ENCODE data around the gene SLC10A7.

SLC10A7 gene

DNA sequence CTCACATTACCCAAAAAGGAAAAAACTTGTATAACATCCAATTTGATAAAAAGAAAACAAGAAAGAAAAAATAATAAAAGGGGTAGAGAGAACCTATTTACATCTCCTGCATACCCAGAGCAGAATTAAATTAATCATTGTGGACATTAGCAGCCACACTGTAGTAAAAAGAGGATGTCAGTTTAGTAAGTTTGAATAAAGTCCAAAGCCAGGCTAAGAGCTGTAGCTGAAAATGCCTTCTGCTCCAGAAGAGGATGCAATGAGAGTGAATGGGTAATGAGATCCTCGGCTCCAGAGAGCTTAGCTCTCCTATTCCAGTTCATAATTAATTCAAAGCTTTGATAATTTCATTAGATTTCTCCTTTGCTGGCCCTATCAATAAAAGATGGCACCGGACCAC is 78.2 kb downstream of the SLC10A7 start:
- H3F3A ChIP-seq (ENCODE audit: insufficient read depth) = no peaks in the 10 kb centered on the region
- H3K27ac ChIP-seq (ENCODE audit: low read depth, low read length) = no peak overlapping the region
- H4K20me1 ChIP-seq (ENCODE audit: low read depth, low read length) = no peaks in the 10 kb centered on the region
- no peaks in the 10 kb centered on the region for H3K9me2 ChIP-seq (replicated peaks; ENCODE audit: insufficient read depth, low read length)
- H3K27me3 ChIP-seq (ENCODE audit: low read length) = no peaks in the 10 kb centered on the region
- H2AFZ ChIP-seq (ENCODE audit: low read depth, low read length, severe bottlenecking) = no peak overlapping the region
- no peak overlapping the region for H3K4me3 ChIP-seq (ENCODE audit: insufficient read depth, low read length, poor library complexity, severe bottlenecking)
- TF ChIP-seq EZH2phosphoT487 (conservative IDR thresholded peaks at IDR 0.05; ENCODE audit: low read length) (no peak), CTCF (IDR thresholded peaks at IDR 0.05; ENCODE audit: insufficient read depth, low read length, poor library complexity, severe bottlenecking) (no peak)
- H3K36me3 ChIP-seq (ENCODE audit: low read length) = no peaks in the 10 kb centered on the region
- H3K4me2 ChIP-seq (ENCODE audit: low read depth, low read length, poor library complexity, severe bottlenecking) = no peak overlapping the region
- H3K79me2 ChIP-seq (ENCODE audit: insufficient read depth, low read length) = no peaks in the 10 kb centered on the region
- no peak overlapping the region for H3K9ac ChIP-seq (ENCODE audit: low read length)
- H3K9me3 ChIP-seq (ENCODE audit: insufficient read depth, low read length) = no peaks in the 10 kb centered on the region

GRCh38 chr4:146442801-146443200 is 78.9 kb downstream of the SLC10A7 start:
- no peaks in the 10 kb centered on the region for H3K9me3 ChIP-seq (ENCODE audit: insufficient read depth, low read length)
- TF ChIP-seq EZH2phosphoT487 (conservative IDR thresholded peaks at IDR 0.05; ENCODE audit: low read length) = no peak
- TF ChIP-seq CTCF (IDR thresholded peaks at IDR 0.05; ENCODE audit: insufficient read depth, low read length, poor library complexity, severe bottlenecking) = no peak
- H3K27ac ChIP-seq (ENCODE audit: low read depth, low read length) = no peak overlapping the region
- H3K9ac ChIP-seq (ENCODE audit: low read length) = no peak overlapping the region
- no peak overlapping the region for H3K4me3 ChIP-seq (ENCODE audit: insufficient read depth, low read length, poor library complexity, severe bottlenecking)
- no peaks in the 10 kb centered on the region for H4K20me1 ChIP-seq (ENCODE audit: low read depth, low read length)
- H3F3A ChIP-seq (ENCODE audit: insufficient read depth) = no peaks in the 10 kb centered on the region
- no peaks in the 10 kb centered on the region for H3K27me3 ChIP-seq (ENCODE audit: low read length)
- H3K79me2 ChIP-seq (ENCODE audit: insufficient read depth, low read length) = no peaks in the 10 kb centered on the region
- H3K9me2 ChIP-seq (replicated peaks; ENCODE audit: insufficient read depth, low read length) = no peaks in the 10 kb centered on the region
- H3K36me3 ChIP-seq (ENCODE audit: low read length) = no peaks in the 10 kb centered on the region
- no peak overlapping the region for H3K4me2 ChIP-seq (ENCODE audit: low read depth, low read length, poor library complexity, severe bottlenecking)
- H2AFZ ChIP-seq (ENCODE audit: low read depth, low read length, severe bottlenecking) = no peak overlapping the region

- no peak overlapping the region for H2AFZ ChIP-seq (ENCODE audit: low read depth, low read length, severe bottlenecking)
- H3K9ac ChIP-seq (ENCODE audit: low read length) = no peak overlapping the region
- TF ChIP-seq CTCF (IDR thresholded peaks at IDR 0.05; ENCODE audit: insufficient read depth, low read length, poor library complexity, severe bottlenecking) (no peak), EZH2phosphoT487 (conservative IDR thresholded peaks at IDR 0.05; ENCODE audit: low read length) (no peak)
- no peaks in the 10 kb centered on the region for H3F3A ChIP-seq (ENCODE audit: insufficient read depth)
- no peaks in the 10 kb centered on the region for H3K79me2 ChIP-seq (ENCODE audit: insufficient read depth, low read length)
- no peaks in the 10 kb centered on the region for H3K9me3 ChIP-seq (ENCODE audit: insufficient read depth, low read length)
- no peak overlapping the region for H3K4me3 ChIP-seq (ENCODE audit: insufficient read depth, low read length, poor library complexity, severe bottlenecking)
- no peaks in the 10 kb centered on the region for H3K36me3 ChIP-seq (ENCODE audit: low read length)
- no peaks in the 10 kb centered on the region for H3K9me2 ChIP-seq (replicated peaks; ENCODE audit: insufficient read depth, low read length)
- no peak overlapping the region for H3K4me2 ChIP-seq (ENCODE audit: low read depth, low read length, poor library complexity, severe bottlenecking)
- H3K27ac ChIP-seq (ENCODE audit: low read depth, low read length) = no peak overlapping the region
- H3K27me3 ChIP-seq (ENCODE audit: low read length) = no peaks in the 10 kb centered on the region
- H4K20me1 ChIP-seq (ENCODE audit: low read depth, low read length) = no peaks in the 10 kb centered on the region
These were observed 81.7 kb downstream of the SLC10A7 start for GRCh38 chr4:146439999-146440398.

Data from SU-DHL-6 (cell line).